Peyer's patch (tissue), 4 donors: ENCODE data around the gene FKBP2. TPM values are rescaled to one million over a fixed set of nuclear protein-coding genes. Genes with fewer than 3 reads are reported as not detected.

Source experiments
- DNase-seq, 3 donors: peaks; one replicate each; pipeline ENCODE4 v3.0.0-alpha.2; 2017 to 2019
- H3K27ac ChIP-seq, 4 donors: fragments of 200-600 bp; sonication (generic); one replicate each; pipeline ENCODE4 v1.5.1; 2016 to 2019
- H3K27me3 ChIP-seq, 2 donors: fragments of 200-600 bp; sonication (generic); one replicate each; pipeline ENCODE4 v1.5.1; 2019
- H3K36me3 ChIP-seq, 3 donors: fragments of 200-600 bp; sonication (generic); one replicate each; pipeline ENCODE4 v1.5.1; 2016 to 2019
- H3K4me1 ChIP-seq, 4 donors: fragments of 200-600 bp; sonication (generic); one replicate each; pipeline ENCODE4 v1.5.1; 2016 to 2019
- H3K4me3 ChIP-seq, 4 donors: fragments of 200-600 bp; sonication (generic); 1 replicate in 3 of 4; 2 replicates in 1 of 4; pipeline ENCODE4 v1.5.1; 2016 to 2019; ENCODE audit warnings: mild to moderate bottlenecking in 1 of 4
- H3K9me3 ChIP-seq, 4 donors: fragments of 200-600 bp; sonication (generic); one replicate each; pipeline ENCODE4 v1.5.1; 2016 to 2019; ENCODE audit warnings: mild to moderate bottlenecking in 1 of 4
- POLR2A ChIP-seq, 2 donors: fragments of 450-650 bp; IDR thresholded peaks; one replicate each; pipeline ENCODE4 v1.5.1; 2017; ENCODE audit warnings: antibody characterized with exemption in 2 of 2, mild to moderate bottlenecking in 2 of 2, moderate library complexity in 2 of 2
- total RNA-seq, 4 donors: library from RNA; depleted of rRNA; stranded (reverse); fragments of >200 nt; gene quantifications; one replicate each; pipeline ENCODE4 v1.1.0, GENCODE V29; 2016
- TF ChIP-seq, protein P1 (sequence below), 6 experiments: fragments of 450-650 bp in 4 of 6; fragments of 200-600 bp in 2 of 6; sonication (generic) in 1 of 6; IDR thresholded peaks; one replicate each; pipeline ENCODE4 v1.5.1; 2017 to 2019; ENCODE audit warnings: antibody characterized with exemption in 6 of 6, mild to moderate bottlenecking in 3 of 6, moderate library complexity in 1 of 6

The FKBP2 gene
- total RNA-seq, 4 donors from 2014 or later, result 46.2 to 101 (median 94.0) TPM

- no peaks in the 10 kb centered on the region for H3K9me3 ChIP-seq
- H3K36me3 ChIP-seq, result peaks cover 0 to 7% (median 0%) of the 10 kb centered on the region in 3 donors
- H3K27me3 ChIP-seq, result no peaks in the 10 kb centered on the region
- peaks cover 0 to 64% (median 23%) of the 10 kb centered on the region in 4 donors for H3K4me1 ChIP-seq
- TF ChIP-seq, protein P1, sequence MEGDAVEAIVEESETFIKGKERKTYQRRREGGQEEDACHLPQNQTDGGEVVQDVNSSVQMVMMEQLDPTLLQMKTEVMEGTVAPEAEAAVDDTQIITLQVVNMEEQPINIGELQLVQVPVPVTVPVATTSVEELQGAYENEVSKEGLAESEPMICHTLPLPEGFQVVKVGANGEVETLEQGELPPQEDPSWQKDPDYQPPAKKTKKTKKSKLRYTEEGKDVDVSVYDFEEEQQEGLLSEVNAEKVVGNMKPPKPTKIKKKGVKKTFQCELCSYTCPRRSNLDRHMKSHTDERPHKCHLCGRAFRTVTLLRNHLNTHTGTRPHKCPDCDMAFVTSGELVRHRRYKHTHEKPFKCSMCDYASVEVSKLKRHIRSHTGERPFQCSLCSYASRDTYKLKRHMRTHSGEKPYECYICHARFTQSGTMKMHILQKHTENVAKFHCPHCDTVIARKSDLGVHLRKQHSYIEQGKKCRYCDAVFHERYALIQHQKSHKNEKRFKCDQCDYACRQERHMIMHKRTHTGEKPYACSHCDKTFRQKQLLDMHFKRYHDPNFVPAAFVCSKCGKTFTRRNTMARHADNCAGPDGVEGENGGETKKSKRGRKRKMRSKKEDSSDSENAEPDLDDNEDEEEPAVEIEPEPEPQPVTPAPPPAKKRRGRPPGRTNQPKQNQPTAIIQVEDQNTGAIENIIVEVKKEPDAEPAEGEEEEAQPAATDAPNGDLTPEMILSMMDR (IDR thresholded peaks at IDR 0.05), result no peak
- H3K4me3 ChIP-seq, result no peak overlapping the region
- no peak for DNase-seq
- H3K27ac ChIP-seq, result peak overlapping the region in 1 of 4 donors; percentile 96
Observed at GRCh38 chr11:64248578-64248977, 7.7 kb downstream of the FKBP2 start.

GRCh38 chr11:64249038-64249437 lies 8.1 kb downstream of the FKBP2 start:
- Histone ChIP-seq H3K4me1 (peaks cover 0 to 64% (median 24%) of the 10 kb centered on the region in 4 donors), H3K36me3 (peaks cover 0 to 5% (median 0%) of the 10 kb centered on the region in 3 donors), H3K4me3 (no peak overlapping the region), H3K27me3 (no peaks in the 10 kb centered on the region), H3K9me3 (no peaks in the 10 kb centered on the region), H3K27ac (peak overlapping the region in 1 of 4 donors; percentile 4)
- TF ChIP-seq POLR2A (IDR thresholded peaks at IDR 0.05), result no peak
- TF ChIP-seq, protein P1 (IDR thresholded peaks at IDR 0.05), result no peak
- DNase-seq, result no peak

- Histone ChIP-seq H3K4me3 (no peak overlapping the region), H3K36me3 (peaks cover 0 to 9% (median 0%) of the 10 kb centered on the region in 3 donors), H3K27ac (peak overlapping the region in 1 of 4 donors; percentile 4), H3K4me1 (peaks cover 0 to 69% (median 23%) of the 10 kb centered on the region in 4 donors), H3K9me3 (no peaks in the 10 kb centered on the region), H3K27me3 (no peaks in the 10 kb centered on the region)
- TF ChIP-seq POLR2A (IDR thresholded peaks at IDR 0.05), result no peak
- TF ChIP-seq, protein P1 (IDR thresholded peaks at IDR 0.05), result no peak
- no peak for DNase-seq
Observed at GRCh38 chr11:64249563-64250414, 8.9 kb downstream of the FKBP2 start.

- peaks cover 0 to 16% (median 0%) of the 10 kb centered on the region in 3 donors for H3K36me3 ChIP-seq
- no peak for DNase-seq
- peak overlapping the region; percentile 75 to 99 (median 85) for H3K4me3 ChIP-seq
- TF ChIP-seq, protein P1 (IDR thresholded peaks at IDR 0.05), result no peak
- TF ChIP-seq POLR2A (IDR thresholded peaks at IDR 0.05), result no peak
- no peaks in the 10 kb centered on the region for H3K9me3 ChIP-seq
- H3K27ac ChIP-seq, result peak overlapping the region in 3 of 4 donors; percentile 77 to 99 (median 95)
- no peaks in the 10 kb centered on the region for H3K27me3 ChIP-seq
- peaks cover 0 to 69% (median 18%) of the 10 kb centered on the region in 4 donors for H3K4me1 ChIP-seq
Observed at GRCh38 chr11:64250415-64251015, 9.6 kb downstream of the FKBP2 start.

DNA sequence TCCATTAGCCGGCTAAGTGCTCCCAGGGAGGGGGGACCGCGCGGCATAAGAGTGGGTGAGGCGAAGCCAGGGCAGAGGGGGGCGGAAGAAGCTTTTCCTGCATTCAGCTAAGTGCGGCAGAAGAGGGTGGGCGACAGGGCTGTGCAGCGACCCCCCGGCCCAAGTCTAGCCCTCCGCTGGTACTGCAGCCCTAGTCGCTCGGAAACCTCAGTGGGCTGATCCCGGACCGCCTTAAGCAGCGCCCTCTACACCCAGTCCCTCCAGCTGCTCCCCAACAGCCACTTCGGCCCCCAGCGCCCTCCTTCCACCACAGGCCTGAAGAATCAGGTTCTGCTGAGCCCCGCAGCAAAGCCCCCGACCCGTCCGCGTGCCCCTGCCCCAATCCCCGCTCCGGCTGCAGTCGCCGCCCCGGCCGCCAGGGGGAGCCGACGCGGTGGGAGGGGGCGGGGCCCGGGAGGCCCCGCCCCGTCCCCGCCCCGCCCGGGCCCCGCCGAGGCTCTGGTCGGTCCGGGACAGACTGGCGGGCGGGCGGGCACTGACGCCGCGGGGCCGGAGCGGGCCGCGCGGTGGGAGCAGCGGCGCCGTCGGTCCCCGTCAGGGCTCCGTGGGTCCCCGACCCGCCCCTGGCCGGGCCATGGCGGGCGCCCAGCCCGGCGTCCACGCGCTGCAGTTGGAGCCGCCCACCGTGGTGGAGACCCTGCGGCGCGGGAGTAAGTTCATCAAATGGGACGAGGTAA lies 10.3 kb downstream of the FKBP2 start, which contains the start of gene PLCB3:
Gene PLCB3 (plus strand): TSS at position 515 of the 737 bp plus-strand sequence. CDS start 120 bp downstream, at position 635.
- Histone ChIP-seq H3K9me3 (no peaks in the 10 kb centered on the region), H3K27me3 (no peaks in the 10 kb centered on the region), H3K27ac (peak within 1 kb of the TSS; percentile 77 to 99 (median 95)), H3K4me1 (peaks cover 0 to 72% (median 16%) of the 10 kb centered on the region in 4 donors), H3K36me3 (peaks cover 0 to 22% (median 0%) of the 10 kb centered on the region in 3 donors), H3K4me3 (peak within 1 kb of the TSS; percentile 75 to 99 (median 85))
- peak; percentile 53 to 84 (median 76) for DNase-seq
- TF ChIP-seq, protein P1 (IDR thresholded peaks at IDR 0.05), result peak; percentile 53 to 95 (median 85)
- TF ChIP-seq POLR2A (IDR thresholded peaks at IDR 0.05), result peak in 1 of 2 donors; percentile 94
